Mesenchymal stem cell (in vitro differentiated cells and primary cell): Measurements from ENCODE around the gene CDKN2AIPNL.
A peak's percentile ranks its signal among the peaks of the same experiment; 100 is the strongest.

ENCODE experiments used
- DNase-seq: peaks from one replicate; pipeline ENCODE4 v3.0.0-alpha.2; 2013
- H2AFZ ChIP-seq: one replicate; pipeline ENCODE4 v1.6.1; 2013; ENCODE audit warnings: low read depth, mild to moderate bottlenecking, control low read depth, inconsistent platforms, low read length, moderate library complexity
- H2AK5ac ChIP-seq: 2 replicates; pipeline ENCODE4 v1.6.1; 2013; ENCODE audit warnings: low read length, moderate library complexity, mild to moderate bottlenecking, inconsistent platforms; ENCODE audit not compliant: severe bottlenecking
- H2BK120ac ChIP-seq: one replicate; pipeline ENCODE4 v1.6.1; 2013; ENCODE audit warnings: low read depth, mild to moderate bottlenecking, inconsistent platforms, low read length, moderate library complexity
- H2BK12ac ChIP-seq, 2 experiments: one replicate each; pipeline ENCODE4 v1.6.1; 2013; ENCODE audit warnings: inconsistent platforms in 2 of 2, low read length in 2 of 2, mild to moderate bottlenecking in 2 of 2, moderate library complexity in 2 of 2, control low read depth in 1 of 2
- H2BK15ac ChIP-seq: one replicate; pipeline ENCODE4 v1.6.1; 2013; ENCODE audit warnings: mild to moderate bottlenecking, low read depth, inconsistent platforms; ENCODE audit not compliant: poor library complexity, severe bottlenecking
- H2BK5ac ChIP-seq: 2 replicates; pipeline ENCODE4 v1.6.1; 2013; ENCODE audit warnings: low read depth, mild to moderate bottlenecking, low read length, control low read depth, inconsistent platforms; ENCODE audit not compliant: poor library complexity, severe bottlenecking
- H3K14ac ChIP-seq, 2 experiments: one replicate each; pipeline ENCODE4 v1.6.1; 2013; ENCODE audit warnings: inconsistent platforms in 2 of 2, low read length in 2 of 2, control low read depth in 1 of 2, mild to moderate bottlenecking in 1 of 2, moderate library complexity in 1 of 2
- H3K18ac ChIP-seq, 2 experiments: one replicate each; pipeline ENCODE4 v1.6.1; 2013; ENCODE audit warnings: inconsistent platforms in 2 of 2, low read length in 2 of 2, control low read depth in 1 of 2, low read depth in 1 of 2, mild to moderate bottlenecking in 1 of 2
- H3K23ac ChIP-seq, 2 experiments: one replicate each; pipeline ENCODE4 v1.6.1; 2013; ENCODE audit warnings: inconsistent platforms in 2 of 2, low read length in 2 of 2, mild to moderate bottlenecking in 2 of 2, moderate library complexity in 2 of 2, control low read depth in 1 of 2
- H3K27ac ChIP-seq: 2 replicates; pipeline ENCODE4 v1.5.1; 2013; ENCODE audit warnings: mild to moderate bottlenecking, moderate library complexity, low read length, control low read depth, inconsistent platforms; ENCODE audit not compliant: poor library complexity, severe bottlenecking
- H3K27me3 ChIP-seq, 2 experiments: 2 replicates each; pipeline versions ENCODE4 v1.6.1 to v1.7.0; 2013; ENCODE audit warnings: low read length in 2 of 2, mild to moderate bottlenecking in 2 of 2, moderate library complexity in 2 of 2, control low read depth in 1 of 2, inconsistent platforms in 1 of 2; ENCODE audit not compliant: control insufficient read depth in 1 of 2, insufficient read depth in 1 of 2
- H3K36me3 ChIP-seq, 2 experiments: 2 replicates each; pipeline versions ENCODE4 v1.6.1 to v1.7.0; 2013; ENCODE audit warnings: low read length in 2 of 2, control low read depth in 1 of 2, inconsistent platforms in 1 of 2, low read depth in 1 of 2, mild to moderate bottlenecking in 1 of 2; ENCODE audit not compliant: insufficient read depth in 2 of 2, control insufficient read depth in 1 of 2
- H3K4ac ChIP-seq, 2 experiments: one replicate each; pipeline ENCODE4 v1.6.1; 2013; ENCODE audit warnings: inconsistent platforms in 2 of 2, low read length in 2 of 2, mild to moderate bottlenecking in 2 of 2, moderate library complexity in 2 of 2, control low read depth in 1 of 2, low read depth in 1 of 2
- H3K4me1 ChIP-seq: 2 replicates; pipeline ENCODE4 v1.6.1; 2013; ENCODE audit warnings: low read depth, low read length, control low read depth; ENCODE audit not compliant: control insufficient read depth, insufficient read depth
- H3K4me2 ChIP-seq: 2 replicates; pipeline ENCODE4 v1.6.1; 2013; ENCODE audit warnings: low read length, mild to moderate bottlenecking, inconsistent platforms; ENCODE audit not compliant: poor library complexity, severe bottlenecking
- H3K4me3 ChIP-seq, 2 experiments: 2 replicates each; pipeline versions ENCODE4 v1.5.1 to v1.7.0; 2013; ENCODE audit warnings: low read length in 2 of 2, mild to moderate bottlenecking in 2 of 2, control low read depth in 1 of 2, low read depth in 1 of 2; ENCODE audit not compliant: insufficient read depth in 1 of 2
- H3K79me1 ChIP-seq: replicated peaks from 2 replicates; pipeline ENCODE4 v1.6.1; 2013; ENCODE audit warnings: mild to moderate bottlenecking, control low read depth, low read length, inconsistent platforms; ENCODE audit not compliant: poor library complexity, severe bottlenecking
- H3K9ac ChIP-seq: 2 replicates; pipeline ENCODE4 v1.7.0; 2013; ENCODE audit warnings: mild to moderate bottlenecking, low read length, moderate library complexity
- H3K9me3 ChIP-seq: 2 replicates; pipeline ENCODE4 v1.7.0; 2013; ENCODE audit warnings: mild to moderate bottlenecking, low read length; ENCODE audit not compliant: control insufficient read depth
- H4K8ac ChIP-seq: one replicate; pipeline ENCODE4 v1.6.1; 2013; ENCODE audit warnings: inconsistent platforms, mild to moderate bottlenecking, low read length, moderate library complexity
- H4K91ac ChIP-seq: one replicate; pipeline ENCODE4 v1.6.1; 2013; ENCODE audit warnings: mild to moderate bottlenecking, low read length, inconsistent platforms
- WGBS: methylation state at CpG from one replicate; pipeline ENCODE4 v1.1.7; 2013; ENCODE audit warnings: mixed read lengths; 5-methylcytosine and 5-hydroxymethylcytosine counted together

CDKN2AIPNL gene

DNA sequence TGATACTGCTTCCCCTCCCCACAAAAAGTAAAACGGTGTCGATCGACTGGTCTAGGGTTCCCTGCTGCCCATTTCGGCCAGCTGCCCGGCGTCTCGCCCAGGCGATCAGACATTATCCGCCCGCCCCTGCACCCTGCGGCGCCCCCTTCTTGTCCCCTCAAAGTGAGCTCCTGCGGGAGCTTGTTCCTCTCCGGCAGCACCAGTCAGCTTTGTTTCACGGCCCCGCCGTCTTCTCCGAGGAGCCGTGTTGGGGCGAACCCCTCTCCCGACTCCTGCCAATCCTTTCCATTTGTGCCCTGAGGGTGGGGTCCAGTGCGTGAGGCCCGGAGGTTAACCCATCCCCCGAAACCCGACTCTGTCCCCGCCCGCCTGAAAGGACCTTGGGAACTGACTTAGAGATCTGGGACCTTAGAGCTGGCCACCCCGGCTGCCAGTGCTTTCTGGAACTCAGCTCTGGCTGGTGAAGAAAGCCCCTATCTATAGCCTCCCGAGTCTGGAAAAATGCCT lies 39.8 kb downstream of the CDKN2AIPNL start:
- Histone ChIP-seq H3K27ac (peak overlapping the region; percentile 88), H3K27me3 (no peaks in the 10 kb centered on the region), H3K4me1 (peaks cover 4% of the 10 kb centered on the region), H3K9me3 (no peaks in the 10 kb centered on the region), H2AFZ (peak overlapping the region; percentile 36), H3K36me3 (peaks cover 0 to 27% of the 10 kb centered on the region in 2 experiments), H4K91ac (peak overlapping the region; percentile 92), H3K79me1 (peaks cover 5% of the 10 kb centered on the region), H3K4ac (peak overlapping the region; percentile 62 to 80), H2AK5ac (peak overlapping the region; percentile 68), H4K8ac (no peak overlapping the region), H2BK12ac (no peak overlapping the region), H3K23ac (peak overlapping the region; percentile 66 to 92), H2BK15ac (peak overlapping the region; percentile 79), H3K18ac (peak overlapping the region; percentile 52 to 98), H3K4me3 (peak overlapping the region; percentile 94 to 98), H2BK120ac (peak overlapping the region; percentile 76), H3K4me2 (peak overlapping the region; percentile 78), H3K14ac (peak overlapping the region in 1 of 2 experiments; percentile 89), H2BK5ac (peak overlapping the region; percentile 22), H3K9ac (peak overlapping the region; percentile 100)
- under 1% methylated on average over 29 of the region's 29 CpGs for WGBS
- DNase-seq = peak; percentile 72

DNA sequence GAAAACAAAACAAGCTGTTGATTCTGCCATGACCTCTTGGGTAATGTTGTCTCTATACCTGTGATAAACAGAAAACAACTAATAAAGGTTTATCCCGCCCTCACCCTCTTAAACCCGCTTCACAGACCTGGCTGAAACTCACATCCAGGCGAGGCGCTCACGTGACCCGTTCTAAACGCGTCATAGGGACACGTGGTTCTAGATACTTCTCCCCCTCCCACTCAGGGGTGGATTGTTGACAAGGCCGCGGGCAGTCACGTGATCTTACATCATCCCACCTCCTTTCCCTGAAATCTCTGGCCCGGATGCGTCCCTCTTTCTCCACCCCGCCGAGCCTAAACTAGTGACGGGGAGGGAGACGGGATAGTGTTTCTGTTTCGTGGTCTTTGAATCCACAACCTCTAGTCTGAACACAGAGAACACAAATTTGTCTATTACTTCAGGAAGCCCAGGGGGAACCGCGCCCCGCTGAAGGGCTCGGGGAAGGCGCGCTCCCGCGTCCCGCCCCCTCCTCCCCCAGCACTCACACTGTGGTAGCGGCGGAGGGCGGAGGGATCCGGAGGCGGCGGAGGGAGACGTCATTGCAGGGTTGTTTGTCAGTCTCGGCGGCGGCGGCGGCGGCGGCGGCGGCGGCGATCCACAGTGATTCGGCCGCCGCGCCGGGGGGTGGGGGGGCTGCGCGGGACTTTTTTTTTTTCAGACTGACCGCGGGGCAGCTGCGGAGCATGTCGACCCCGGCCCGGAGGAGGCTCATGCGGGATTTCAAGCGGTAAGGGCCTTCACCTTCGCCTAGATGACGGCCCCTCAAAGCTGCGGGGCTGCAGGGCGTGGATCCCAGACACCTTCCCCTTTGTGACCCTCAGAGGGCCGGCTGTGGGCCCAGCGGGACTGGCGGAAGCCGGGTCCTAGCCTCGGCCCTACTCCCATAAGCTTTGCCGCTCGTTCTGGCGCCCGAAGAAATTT lies 40.5 kb downstream of the CDKN2AIPNL start, which contains the start of gene UBE2B:
Gene UBE2B (plus strand): TSS at position 699 of the 963 bp plus-strand sequence. CDS start 27 bp downstream, at position 726.
- H2BK12ac ChIP-seq = peak within 1 kb of the TSS; percentile 91 to 95
- peak within 1 kb of the TSS; percentile 95 for H4K91ac ChIP-seq
- H3K23ac ChIP-seq = peak within 1 kb of the TSS; percentile 66 to 92
- H2BK120ac ChIP-seq = peak within 1 kb of the TSS; percentile 97
- no peaks in the 10 kb centered on the region for H3K9me3 ChIP-seq
- no peaks in the 10 kb centered on the region for H3K27me3 ChIP-seq
- peaks cover 4% of the 10 kb centered on the region for H3K4me1 ChIP-seq
- H3K36me3 ChIP-seq = peaks cover 0 to 21% of the 10 kb centered on the region in 2 experiments
- peak within 1 kb of the TSS; percentile 78 for H3K4me2 ChIP-seq
- peak within 1 kb of the TSS; percentile 100 for H3K9ac ChIP-seq
- peak within 1 kb of the TSS; percentile 68 for H2AK5ac ChIP-seq
- peak within 1 kb of the TSS; percentile 72 for H2AFZ ChIP-seq
- H3K27ac ChIP-seq = peak within 1 kb of the TSS; percentile 98
- peak within 1 kb of the TSS; percentile 96 for H2BK15ac ChIP-seq
- peak within 1 kb of the TSS; percentile 94 to 98 for H3K4me3 ChIP-seq
- peak; percentile 100 for DNase-seq
- peak within 1 kb of the TSS; percentile 99 for H2BK5ac ChIP-seq
- peak within 1 kb of the TSS; percentile 91 for H4K8ac ChIP-seq
- peak within 1 kb of the TSS; percentile 45 to 89 for H3K14ac ChIP-seq
- peaks cover 7% of the 10 kb centered on the region for H3K79me1 ChIP-seq
- H3K18ac ChIP-seq = peak within 1 kb of the TSS; percentile 77 to 98
- WGBS = under 1% methylated on average over 41 of the region's 74 CpGs
- peak within 1 kb of the TSS; percentile 80 to 85 for H3K4ac ChIP-seq

DNA sequence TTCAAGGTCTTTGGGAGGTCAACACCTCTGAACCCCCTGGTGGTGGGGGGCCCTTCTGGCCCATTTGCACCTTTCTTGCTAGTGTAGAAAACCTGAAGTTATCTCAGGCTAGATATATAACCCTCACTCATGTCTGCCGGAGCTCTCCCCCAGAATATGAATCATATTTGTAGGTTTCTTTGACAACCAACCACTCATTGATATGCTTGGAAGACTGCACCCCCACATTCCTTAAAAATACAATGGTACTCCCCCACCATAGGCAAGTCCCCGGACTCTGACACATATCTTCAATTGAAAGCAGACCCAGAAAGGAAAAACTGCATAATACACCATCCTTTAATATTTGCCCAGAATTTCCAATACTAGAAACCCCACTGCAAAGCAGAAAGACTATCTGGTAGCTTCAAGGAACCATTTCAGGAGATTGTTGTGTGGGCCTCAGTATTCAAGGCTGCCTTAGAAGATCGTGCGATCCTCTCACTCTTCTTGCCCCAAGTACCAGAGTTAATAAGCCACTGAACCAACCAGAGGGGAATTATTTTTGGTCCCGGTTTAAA lies 41.3 kb downstream of the CDKN2AIPNL start:
- no peak overlapping the region for H2BK5ac ChIP-seq
- H3K9me3 ChIP-seq = no peaks in the 10 kb centered on the region
- no peak overlapping the region for H3K23ac ChIP-seq
- 71% methylated on average over 4 of the region's 5 CpGs for whole genome bisulfite sequencing
- peak overlapping the region in 1 of 2 experiments; percentile 52 for H3K18ac ChIP-seq
- no peak overlapping the region for H3K4ac ChIP-seq
- no peak for DNase-seq
- no peak overlapping the region for H2BK12ac ChIP-seq
- H3K36me3 ChIP-seq = peaks cover 0 to 16% of the 10 kb centered on the region in 2 experiments
- peaks cover 4% of the 10 kb centered on the region for H3K4me1 ChIP-seq
- H2AFZ ChIP-seq = no peak overlapping the region
- H3K4me2 ChIP-seq = peak overlapping the region; percentile 54
- peak overlapping the region; percentile 28 for H3K27ac ChIP-seq
- H3K9ac ChIP-seq = peak overlapping the region; percentile 100
- no peaks in the 10 kb centered on the region for H3K27me3 ChIP-seq
- no peak overlapping the region for H2AK5ac ChIP-seq
- H3K79me1 ChIP-seq = peaks cover 7% of the 10 kb centered on the region
- H3K14ac ChIP-seq = no peak overlapping the region
- no peak overlapping the region for H4K8ac ChIP-seq
- peak overlapping the region in 1 of 2 experiments; percentile 94 for H3K4me3 ChIP-seq
- no peak overlapping the region for H4K91ac ChIP-seq
- H2BK15ac ChIP-seq = no peak overlapping the region
- H2BK120ac ChIP-seq = no peak overlapping the region
